22Rv1 (cell line): Measurements from ENCODE around the gene ZBTB7C.

ENCODE experiments used
- H3K27ac ChIP-seq: fragments of 450-650 bp; 2 replicates; pipeline ENCODE4 v1.5.1; 2017
- CTCF ChIP-seq: fragments of 450-650 bp; IDR thresholded peaks from 2 replicates; pipeline ENCODE4 v1.5.1; 2017; ENCODE audit warnings: mild to moderate bottlenecking
- ZFX ChIP-seq: fragments of 450-650 bp; IDR thresholded peaks from 2 replicates; pipeline ENCODE4 v1.6.1; 2017; ENCODE audit warnings: antibody characterized with exemption, borderline replicate concordance

The ZBTB7C gene

DNA sequence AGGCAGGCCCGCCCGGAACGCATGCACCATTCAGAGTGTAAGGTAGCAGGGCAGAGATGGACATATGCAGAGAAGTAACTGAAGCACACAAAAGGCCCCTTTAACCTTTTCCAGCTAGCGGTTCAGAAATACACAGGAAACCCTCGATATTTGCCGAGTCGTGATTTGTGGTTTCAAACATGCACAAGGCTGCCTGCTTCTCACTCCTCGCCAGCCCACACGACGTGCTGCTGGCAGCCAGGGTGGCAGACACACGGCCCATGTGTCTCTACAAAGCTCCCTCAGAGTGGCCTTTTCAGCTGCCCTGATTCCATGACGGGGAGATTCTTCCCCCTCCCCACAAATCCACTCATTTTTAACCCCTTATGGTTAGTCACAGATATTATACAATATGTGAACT, 23.6 kb downstream of the ZBTB7C start:
- no peak for TF ChIP-seq ZFX
- no peak for TF ChIP-seq CTCF
- H3K27ac ChIP-seq: no peak overlapping the region

DNA sequence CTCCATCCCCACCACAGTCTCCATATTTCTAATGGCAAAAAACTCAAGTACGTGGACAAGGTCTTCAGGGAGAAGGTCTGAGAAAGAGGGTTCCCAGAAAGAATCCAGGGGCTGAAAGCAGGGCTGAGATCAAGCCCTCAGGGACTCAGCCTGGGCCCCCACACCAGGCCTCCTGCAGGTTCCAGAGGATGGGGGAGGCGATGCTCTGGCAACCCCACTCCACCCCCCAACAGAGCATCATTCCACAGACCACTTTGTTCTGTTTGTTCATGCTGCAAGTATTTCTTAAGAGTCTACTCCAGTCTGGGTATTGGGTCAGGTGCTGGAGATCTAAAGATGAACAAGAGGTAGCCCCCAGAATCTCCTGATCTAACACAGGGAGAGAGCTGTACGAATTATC, 32.2 kb downstream of the ZBTB7C start:
- H3K27ac ChIP-seq: no peak overlapping the region
- TF ChIP-seq CTCF: no peak
- no peak for TF ChIP-seq ZFX

- H3K27ac ChIP-seq: no peak overlapping the region
- no peak for TF ChIP-seq CTCF
- no peak for TF ChIP-seq ZFX
These were observed 32.8 kb downstream of the ZBTB7C start for GRCh38 chr18:48376406-48376805.

DNA sequence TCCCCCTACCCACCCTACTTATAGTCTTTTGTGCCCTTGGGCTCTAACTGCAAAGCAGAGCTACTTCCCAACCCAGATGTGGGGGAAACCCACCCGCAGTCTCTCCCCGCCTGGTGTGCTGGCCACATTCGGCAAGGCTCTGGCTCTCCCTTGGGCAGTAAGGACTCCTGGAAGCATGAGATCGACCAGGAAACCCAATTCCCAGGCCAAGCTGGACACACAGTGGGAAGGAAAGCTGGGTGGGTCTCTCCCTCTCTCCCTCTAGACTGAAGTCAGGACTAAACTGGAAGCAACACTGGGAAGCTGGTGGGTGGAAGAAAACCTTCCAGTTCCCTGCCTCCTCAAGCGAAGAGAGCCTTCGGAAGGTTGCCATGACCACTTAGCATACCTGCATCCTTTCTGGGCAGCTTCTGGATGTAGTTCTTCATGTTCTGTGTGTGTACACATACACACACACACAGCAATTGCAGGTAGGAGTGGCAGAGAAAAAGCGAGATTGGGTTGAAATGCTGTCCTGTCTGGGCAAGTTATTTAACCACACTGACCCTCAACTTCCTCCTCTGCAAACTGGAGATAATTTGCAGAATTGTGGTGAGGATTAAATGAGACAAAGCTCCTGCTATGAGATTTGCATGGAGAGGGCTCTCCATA, 33.9 kb downstream of the ZBTB7C start:
- no peak overlapping the region for H3K27ac ChIP-seq
- TF ChIP-seq CTCF (no peak), ZFX (no peak)

DNA sequence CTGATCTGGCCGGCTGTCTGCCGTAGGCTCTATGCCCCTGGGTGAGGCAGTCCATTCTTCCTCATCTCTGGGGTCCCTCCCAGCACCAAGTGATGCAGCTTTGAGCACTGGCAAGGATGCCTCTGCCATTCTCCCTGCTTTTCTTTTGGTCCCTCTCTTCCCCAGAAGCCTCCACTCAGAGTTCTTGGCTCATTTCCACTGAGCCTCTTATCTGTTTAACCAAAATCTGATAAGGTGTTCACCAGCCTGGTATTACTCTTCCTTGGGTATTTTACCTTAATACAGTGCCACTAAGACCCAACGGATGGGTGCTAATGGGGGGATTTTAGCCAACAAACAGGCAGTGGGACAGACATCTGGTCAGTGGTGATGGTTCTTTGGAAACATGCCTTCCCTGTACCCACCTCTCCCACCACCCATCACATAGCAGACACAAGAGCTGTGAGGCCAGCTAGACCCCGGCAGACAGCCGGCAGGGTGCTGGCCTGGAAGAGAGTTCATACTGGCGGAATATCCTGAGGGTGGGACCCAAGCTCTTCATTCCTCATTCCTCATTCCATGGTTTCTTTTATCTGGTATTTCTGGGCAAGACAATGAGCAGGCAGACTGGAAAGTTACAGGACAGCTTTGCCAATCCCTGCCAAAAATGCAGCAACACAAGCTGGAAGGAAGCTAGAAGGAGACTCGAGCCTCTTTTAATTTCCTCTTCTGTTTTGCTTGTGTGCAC, 34.6 kb downstream of the ZBTB7C start:
- TF ChIP-seq CTCF: no peak
- no peak for TF ChIP-seq ZFX
- H3K27ac ChIP-seq: no peak overlapping the region

GRCh38 chr18:48371854-48372602, 37.2 kb downstream of the ZBTB7C start:
- TF ChIP-seq ZFX (no peak), CTCF (no peak)
- H3K27ac ChIP-seq: no peak overlapping the region

GRCh38 chr18:48367557-48367956, 41.6 kb downstream of the ZBTB7C start:
- H3K27ac ChIP-seq: no peak overlapping the region
- TF ChIP-seq ZFX (no peak), CTCF (no peak)
